Activated T-helper 9 cell treated with anti-CD3 and anti-CD28 coated beads, Interleukin-2, amount 50 U/mL, for 16 hours (primary cell): ENCODE results near the gene RAMAC.
"Not testable (repeated sequence)": the region's sequence is repeated elsewhere in the genome, so short reads cannot be mapped to it uniquely, and the experiment has no call there.

Experiments used
- DNase-seq: peaks from one replicate; pipeline ENCODE4 v3.0.0-alpha.2; 2020; ENCODE audit warnings: low read depth

The RAMAC gene

DNA sequence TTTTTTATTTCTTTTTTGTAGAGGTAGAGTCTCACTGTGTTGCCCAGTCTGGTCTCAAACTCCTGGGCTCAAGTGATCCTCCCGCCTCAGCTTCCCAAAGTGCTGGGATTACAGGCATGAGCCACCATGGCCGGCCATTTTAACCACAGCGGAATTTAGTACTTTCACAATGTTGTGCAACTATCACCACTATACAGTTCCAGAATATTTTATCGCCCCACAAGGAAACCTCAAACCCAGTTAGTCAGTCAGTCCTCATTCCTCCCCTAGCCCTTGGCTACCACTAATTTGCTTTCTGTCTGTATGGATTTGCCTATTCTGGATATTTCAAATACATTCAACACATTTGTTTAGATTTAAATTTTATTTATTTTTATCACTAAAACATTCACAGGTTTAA lies 17.9 kb upstream of the RAMAC start:
- DNase-seq, result no peak

DNA sequence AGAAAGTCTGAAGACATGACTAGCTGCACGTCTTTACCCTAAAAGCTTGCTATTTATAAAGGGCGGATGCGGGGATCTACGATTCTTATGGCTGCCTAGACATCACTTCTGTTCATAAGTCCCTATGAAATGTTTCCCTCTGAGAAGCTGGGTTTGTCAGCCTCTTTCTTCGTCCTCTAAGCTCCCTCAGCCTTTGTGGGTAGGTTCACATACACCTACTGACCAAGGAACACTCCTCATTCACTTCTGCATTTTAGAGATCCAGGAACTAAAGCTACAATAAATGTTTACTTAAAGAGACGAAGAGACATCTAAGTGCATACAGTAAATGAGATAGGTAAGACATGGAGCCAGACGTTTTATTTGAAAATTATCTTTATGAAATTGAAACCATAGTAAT lies 16.7 kb upstream of the RAMAC start:
- DNase-seq, result no peak

DNA sequence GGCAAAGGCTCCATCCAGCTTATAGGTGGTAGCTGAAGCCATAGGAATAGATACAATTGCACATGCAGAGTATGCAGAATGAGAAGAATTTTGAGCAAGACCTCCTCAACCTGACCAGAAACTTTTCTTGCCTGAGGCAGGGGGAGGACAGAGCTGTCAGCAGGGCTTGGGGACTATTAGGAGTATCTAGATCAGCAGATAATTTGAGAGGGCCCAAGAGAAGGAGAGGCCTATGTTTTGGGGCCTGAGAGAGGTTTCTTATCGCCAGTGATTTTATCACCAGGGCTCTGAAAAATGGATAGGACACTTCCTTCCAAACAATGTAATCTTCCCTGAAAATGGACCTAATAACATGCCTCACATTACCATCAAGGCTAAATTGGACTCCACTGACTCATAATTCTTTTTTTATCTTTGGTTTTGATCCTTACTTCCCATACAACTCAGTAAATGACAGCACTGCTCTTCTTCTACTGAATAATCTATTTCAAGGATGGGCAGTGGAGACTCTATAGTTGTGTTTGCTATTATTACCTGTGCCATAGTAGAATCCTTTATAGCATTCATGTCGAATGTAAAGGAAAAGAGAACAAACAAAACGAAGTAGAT lies 15.8 kb upstream of the RAMAC start:
- DNase-seq, result no peak

- no peak for DNase-seq
Observed at GRCh38 chr15:82970696-82971095, 15.3 kb upstream of the RAMAC start.

GRCh38 chr15:82971218-82971984 lies 14.6 kb upstream of the RAMAC start:
- no peak for DNase-seq

GRCh38 chr15:82972990-82973389 lies 13.0 kb upstream of the RAMAC start:
- no peak for DNase-seq

DNA sequence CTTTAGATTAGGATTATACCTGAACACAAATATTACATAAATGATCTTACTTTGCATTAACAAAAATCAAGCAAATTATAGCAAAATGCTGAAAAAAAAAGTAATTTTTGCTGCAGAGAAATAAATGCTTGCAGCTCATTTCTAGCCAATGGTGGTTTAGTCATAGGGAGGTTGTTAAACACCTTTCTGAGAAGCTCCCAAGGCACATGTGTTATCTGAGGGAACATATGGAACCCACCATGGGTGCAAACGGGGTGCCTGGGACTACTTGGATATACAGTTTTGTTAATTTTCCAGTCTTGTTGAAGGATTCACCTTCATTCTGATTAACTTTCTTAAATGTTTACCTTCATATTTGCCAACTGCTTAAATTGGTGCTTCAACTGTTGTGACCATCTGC lies 8.9 kb upstream of the RAMAC start:
- no peak for DNase-seq

GRCh38 chr15:82978438-82978837 lies 7.6 kb upstream of the RAMAC start:
- DNase-seq, result no peak

DNA sequence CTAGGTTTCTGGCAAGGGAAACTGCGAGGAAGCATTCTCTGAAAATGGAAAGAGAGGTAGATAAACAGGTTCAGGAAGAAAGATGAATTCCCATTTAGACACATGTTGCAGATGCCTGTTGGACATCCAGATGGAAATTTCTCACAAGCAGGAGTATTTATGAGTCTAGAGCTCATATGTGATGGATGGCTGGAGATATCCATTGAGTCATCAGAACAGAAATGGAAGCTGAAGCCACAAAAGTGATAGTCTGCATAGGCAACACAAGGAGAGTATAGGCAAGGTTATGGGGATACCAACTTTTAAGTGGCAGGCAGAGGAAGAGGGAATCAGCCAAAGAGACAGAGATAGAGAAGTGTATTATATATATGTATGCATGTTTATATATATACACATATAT lies 6.3 kb upstream of the RAMAC start:
- no peak for DNase-seq

GRCh38 chr15:82980981-82981380 lies 5.0 kb upstream of the RAMAC start:
- DNase-seq, result no peak

- no peak for DNase-seq
Observed at GRCh38 chr15:82986442-82986780, 401 bp downstream of the RAMAC start.

DNA sequence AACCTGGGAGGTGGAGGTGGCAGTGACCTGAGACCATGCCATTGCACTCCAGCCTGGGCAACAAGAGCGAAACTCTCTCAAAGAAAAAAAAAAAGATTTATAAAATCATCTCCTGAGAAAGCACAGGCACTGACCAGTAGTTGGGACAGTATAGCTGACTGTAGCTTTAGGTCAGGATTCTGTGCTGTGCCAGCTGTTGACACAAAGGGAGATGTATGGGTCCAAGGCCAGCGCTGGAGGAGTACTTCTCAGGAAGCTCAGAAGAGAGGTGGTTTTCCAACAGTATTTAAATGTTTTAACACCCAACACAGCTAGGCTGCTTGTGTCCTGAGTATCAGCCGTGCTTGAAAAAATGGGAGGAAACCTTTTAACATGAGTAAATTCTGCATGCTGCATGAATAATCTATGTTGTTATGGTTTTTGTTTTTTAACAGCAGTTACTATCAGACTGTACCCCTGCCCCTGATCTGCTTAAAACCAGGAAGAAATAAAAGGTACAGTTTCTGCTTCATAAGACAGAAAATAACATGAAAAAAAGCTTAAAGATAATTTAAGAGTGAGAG lies 6.5 kb downstream of the RAMAC start:
- no peak for DNase-seq

DNA sequence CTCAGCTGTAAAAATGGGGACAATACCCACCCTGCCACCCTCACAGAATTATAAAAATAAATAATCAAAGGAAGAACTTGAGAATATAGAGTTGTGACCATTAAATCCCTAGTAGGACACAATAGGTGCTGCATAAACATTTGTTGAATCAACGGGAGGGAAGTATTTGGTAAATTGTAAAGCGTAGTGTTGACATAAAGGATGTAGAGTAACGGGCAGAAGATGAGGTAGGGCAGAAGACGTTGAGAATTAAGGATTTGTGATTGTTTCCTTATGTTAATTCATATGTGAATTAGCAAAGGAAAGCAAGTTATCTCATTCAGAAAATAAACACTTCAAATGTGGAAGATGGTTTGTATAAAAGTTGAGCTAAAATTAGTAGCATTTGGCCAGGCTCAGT lies 7.1 kb downstream of the RAMAC start:
- DNase-seq, result no peak

GRCh38 chr15:82995076-82995475 lies 9.1 kb downstream of the RAMAC start:
- DNase-seq, result no peak

GRCh38 chr15:82995938-82996337 lies 9.9 kb downstream of the RAMAC start:
- no peak for DNase-seq

- no peak for DNase-seq
Observed at GRCh38 chr15:82999426-82999825, 13.4 kb downstream of the RAMAC start.

GRCh38 chr15:82999905-83000671 lies 14.1 kb downstream of the RAMAC start:
- no peak for DNase-seq

GRCh38 chr15:83000672-83001031 lies 14.6 kb downstream of the RAMAC start:
- DNase-seq, result not testable (repeated sequence)

DNA sequence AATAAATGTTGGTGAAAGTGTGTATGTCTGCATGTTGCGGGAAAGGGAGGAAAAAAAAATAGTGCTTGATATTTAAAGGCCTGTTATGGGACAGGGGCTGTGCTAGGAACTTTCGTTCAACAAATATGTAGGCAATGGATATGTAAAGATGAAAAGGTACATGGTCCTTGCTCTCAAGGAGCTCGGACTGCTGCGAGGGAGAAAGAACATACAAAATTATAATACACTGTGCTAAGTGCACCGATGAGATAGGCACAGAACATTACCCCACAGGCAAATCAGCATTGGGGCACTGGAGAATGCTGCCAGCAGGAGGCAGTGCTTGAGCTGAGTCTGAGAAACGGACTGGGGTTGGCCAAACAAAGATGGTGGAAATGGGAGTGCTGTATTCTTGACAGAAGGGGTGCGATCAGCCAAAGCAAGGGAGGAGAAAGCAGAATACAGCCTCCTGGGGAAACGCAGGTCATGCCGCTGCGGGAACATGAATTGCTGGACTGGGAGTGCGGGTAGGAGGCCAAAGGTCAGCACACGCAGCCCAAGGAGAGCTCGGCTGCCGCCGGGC lies 24.8 kb downstream of the RAMAC start:
- peak; percentile 59 for DNase-seq

- peak; percentile 74 for DNase-seq
Observed at GRCh38 chr15:83011271-83012075, 25.5 kb downstream of the RAMAC start, which contains the start of gene C15orf40. C15orf40 (minus strand) TSS chr15:83011639; CDS start chr15:83011607, 32 bp downstream.

GRCh38 chr15:83012076-83012426 lies 26.0 kb downstream of the RAMAC start:
- DNase-seq, result no peak

- DNase-seq, result no peak
Observed at GRCh38 chr15:83012636-83013035, 26.6 kb downstream of the RAMAC start.
